HG03025 (cell line): ENCODE data around the gene CBX7.

Experiments used
- ATAC-seq: cut with Tn5 transposase; IDR thresholded peaks from one replicate; pipeline ENCODE4 v1.9.1; 2021; ENCODE audit warnings: mild to moderate bottlenecking, moderate library complexity; ENCODE audit not compliant: unreplicated experiment, low FRiP score

Gene CBX7

DNA sequence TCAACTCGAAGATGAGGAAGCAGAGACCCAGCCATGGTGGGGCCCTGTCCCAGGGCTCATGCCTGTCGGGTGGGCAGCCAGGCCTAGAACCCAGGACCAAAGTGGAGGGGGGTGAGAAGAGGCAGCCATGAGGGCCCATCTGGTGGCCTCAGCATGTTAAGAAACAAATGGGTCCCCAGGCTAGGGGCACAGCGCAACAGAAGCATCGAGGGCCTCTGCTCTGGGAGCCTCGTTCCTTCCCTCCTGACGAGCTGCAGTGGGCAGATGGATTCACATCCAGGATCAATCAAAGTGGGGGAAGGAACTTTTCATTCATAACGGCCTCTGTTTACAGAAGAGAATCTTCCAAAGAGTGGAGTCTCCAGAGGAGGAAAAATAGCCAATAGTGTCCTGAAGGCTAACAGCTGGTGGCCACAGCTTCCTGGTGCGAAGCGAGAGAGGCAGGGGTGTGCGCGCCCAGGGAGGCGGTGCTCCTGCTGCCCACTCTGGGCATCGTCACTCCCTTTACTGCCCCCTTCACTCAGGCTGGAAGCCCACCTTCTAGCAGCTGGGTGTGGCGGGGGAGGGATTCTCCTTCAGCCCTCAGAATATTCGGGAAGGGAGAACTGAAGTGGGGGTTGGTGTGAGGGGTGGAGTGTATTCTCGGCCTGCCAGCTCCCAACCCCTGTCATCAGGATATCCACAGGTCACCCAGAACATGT is 4.3 kb downstream of the CBX7 start:
- ATAC-seq: no peak

DNA sequence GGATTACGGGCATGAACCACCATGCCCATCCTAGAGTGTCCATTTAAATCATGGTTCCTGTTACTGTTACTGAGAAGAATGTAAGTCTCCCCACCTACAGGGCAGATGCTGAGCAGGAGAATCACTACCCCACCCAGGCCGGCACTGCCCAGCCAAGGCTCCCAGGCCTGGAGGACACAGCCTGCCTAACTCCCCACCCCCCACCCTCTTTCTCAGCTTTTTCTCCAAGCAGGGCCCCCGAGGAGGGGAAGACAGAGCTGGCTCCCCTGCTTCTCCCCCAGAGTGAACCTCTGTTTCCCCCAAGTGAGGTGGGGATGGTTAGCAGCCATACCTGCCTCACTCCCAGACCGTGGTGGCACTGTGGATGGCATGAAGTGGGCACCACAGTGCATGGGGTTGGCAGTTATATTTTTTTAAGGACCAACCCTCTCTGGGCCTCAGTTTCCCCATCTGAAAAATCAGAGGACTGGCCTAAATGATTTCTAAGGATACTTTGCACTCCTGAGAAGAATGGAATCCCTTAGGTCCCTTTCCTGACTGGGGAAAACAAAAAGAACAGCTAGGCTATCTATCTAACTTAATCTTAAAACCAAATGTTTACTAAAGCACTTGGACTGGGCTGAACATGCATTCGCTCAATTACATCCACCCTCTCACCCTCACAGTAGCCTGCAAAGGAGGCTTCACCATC is 5.0 kb downstream of the CBX7 start:
- ATAC-seq: no peak

DNA sequence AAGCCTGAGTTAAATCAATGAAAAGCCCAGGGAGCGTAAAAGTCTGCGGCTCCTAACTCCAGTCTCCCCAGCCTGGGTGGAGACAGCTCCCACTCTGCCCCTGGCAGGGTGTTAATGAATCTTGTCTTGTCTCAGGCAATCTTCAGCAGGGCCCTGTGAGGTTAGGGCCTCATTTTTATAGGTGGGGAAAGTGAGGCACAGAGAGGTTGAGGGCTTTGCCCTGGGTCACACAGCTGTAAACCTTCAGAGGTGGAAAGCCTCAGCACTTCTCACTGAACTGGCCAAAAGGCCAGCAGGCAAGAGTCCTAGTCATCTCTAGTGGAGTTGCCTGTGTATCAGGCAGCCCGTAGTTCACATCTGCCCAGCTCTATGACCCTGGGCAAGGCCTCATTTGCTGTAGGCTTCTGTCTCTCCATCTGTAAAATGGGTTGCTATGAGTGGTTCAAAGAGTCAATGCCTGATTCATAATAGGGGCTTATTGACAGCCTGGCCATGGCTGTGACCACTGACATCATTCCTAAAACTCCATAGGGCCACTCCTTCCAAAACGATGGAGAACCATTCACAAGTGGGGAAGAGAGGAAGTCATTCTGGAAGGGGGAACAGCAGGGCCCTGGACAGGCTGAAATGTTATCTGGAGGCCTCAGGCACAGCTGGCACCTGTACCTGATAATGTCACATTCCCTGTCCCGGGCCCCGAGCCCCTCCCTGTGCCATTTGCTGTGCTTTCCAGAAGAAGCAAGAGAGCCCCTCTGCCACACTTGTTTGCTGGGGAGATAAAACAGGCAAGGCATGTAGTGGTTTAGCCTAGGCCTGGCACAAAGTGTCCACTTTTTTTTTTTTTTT is 6.0 kb downstream of the CBX7 start:
- ATAC-seq: no peak

DNA sequence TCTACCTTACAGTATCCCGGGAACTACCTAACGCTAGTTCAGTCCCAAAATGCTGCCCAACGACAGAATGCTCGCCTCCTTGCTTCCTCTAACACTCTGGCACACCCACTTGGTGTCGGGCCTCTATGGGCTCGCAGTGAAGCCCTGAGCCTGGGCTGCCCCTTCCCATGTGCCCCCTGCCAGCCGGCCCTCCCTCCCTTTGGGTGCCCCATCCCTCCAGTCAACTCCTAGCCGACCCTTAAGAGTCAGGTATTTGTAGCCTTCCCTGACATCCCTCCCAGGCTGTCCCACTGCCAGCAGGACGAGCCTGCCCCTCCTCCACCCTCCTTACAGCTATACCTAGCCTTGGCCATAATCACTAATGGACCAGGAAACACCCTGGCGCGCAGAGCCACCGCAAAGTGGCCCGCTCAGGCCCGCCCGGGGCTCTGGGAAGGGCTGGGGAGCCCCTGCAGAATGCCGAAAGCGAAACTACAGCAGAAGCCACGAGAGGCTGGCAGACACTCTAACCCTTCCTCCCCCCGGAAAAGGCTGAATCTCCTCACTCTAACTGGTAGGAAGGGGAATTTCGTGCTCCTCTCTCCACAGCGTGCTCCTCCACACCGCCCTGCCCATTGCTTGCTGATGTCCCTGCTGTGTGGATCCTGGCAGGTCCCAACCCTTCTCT is 8.2 kb downstream of the CBX7 start:
- ATAC-seq: no peak

DNA sequence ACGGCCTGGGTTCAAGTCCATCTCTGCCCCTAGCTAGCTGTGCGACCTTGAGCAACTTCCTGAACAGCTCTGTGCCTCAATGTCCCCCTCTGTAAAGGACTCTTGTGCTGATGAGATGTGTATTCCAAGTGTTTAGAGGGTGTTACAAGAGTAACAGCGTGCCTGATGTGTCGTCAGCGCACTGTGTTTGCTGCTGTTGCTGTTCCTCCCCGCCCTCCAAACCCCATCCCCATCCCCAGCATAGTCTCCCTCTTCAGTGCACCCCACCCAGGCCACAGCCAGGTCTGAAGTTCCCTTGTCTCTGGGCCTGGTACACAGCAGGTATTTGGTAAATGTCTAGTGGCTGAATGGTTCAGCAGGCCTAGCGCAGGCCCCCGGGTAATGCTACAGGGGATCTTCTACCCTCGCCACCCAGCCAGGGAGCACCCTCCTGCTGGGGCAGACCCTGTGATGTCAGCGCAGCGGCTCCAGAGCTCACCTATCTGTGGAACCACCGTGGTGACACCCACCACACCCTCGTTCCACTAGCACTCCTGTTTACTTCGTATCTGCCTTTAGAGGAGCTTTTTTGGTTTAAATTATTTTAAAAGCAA is 10.3 kb downstream of the CBX7 start:
- no peak for ATAC-seq

DNA sequence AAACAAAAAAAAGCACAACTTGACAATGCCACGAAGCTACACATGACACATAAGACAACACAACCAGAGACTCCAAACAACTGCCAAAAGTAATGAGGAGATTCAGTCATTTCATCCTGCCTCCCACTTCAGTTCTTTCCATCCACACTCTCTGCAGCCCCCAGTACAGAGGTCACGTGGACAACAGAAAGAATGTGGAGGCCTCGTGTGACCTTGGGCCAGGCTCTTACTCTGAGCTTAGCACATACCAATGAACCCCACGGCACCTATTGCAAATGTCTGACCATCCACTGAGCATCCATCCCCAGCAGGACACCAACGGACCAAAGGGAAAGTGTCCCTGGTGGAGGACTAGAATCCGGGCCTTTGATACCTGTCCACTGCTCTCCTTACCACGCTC is 12.5 kb downstream of the CBX7 start:
- ATAC-seq: no peak

DNA sequence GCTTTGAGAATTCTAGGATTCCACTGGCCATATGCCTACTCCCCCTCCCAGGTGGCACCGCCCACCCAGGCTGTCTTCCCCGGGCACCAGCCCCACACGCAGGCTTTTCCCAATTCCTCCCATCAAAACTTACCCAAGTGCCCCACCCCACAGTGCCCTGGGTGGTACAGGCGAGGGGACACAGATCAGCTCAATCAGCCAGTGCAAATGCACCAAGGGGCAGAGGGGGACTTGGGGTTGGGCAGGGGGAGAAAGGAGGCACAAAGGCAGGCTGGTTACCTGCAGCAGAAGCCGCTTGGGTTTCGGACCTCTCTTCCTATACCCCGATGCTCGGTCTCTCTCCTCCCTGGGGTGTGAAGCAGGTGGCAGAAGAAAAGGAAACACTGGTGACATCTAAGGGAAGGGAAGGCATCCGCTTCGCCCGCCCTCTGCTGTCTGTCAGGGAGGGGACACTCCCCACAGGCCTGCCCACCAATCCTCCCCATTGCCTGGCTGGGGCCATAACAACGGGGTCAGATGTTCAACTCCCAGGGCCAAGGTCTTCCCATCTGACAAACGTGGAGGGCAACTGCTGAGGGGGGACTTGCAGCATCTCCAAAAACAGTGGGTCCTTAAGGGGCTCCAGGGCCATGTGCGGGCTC is 14.0 kb downstream of the CBX7 start:
- ATAC-seq: no peak

DNA sequence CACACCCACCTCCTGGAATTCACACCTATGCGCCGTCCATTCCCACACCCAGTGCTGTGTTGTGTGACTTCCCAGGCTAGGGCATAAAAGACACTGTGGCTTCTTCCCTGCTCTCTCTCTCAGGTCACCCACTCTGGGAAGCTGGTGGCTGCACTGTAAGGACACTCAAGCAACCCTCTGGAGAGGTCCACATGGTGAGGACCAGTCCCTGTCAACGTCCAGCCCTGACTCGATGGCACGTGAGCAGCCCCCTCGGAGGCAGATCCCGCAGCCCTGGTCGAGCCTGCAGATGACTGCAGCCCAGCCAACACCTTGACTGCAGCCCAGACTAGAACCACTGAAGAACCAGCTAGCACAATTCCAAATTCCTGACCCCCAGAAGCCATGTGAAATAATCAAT is 16.2 kb downstream of the CBX7 start:
- ATAC-seq: no peak

DNA sequence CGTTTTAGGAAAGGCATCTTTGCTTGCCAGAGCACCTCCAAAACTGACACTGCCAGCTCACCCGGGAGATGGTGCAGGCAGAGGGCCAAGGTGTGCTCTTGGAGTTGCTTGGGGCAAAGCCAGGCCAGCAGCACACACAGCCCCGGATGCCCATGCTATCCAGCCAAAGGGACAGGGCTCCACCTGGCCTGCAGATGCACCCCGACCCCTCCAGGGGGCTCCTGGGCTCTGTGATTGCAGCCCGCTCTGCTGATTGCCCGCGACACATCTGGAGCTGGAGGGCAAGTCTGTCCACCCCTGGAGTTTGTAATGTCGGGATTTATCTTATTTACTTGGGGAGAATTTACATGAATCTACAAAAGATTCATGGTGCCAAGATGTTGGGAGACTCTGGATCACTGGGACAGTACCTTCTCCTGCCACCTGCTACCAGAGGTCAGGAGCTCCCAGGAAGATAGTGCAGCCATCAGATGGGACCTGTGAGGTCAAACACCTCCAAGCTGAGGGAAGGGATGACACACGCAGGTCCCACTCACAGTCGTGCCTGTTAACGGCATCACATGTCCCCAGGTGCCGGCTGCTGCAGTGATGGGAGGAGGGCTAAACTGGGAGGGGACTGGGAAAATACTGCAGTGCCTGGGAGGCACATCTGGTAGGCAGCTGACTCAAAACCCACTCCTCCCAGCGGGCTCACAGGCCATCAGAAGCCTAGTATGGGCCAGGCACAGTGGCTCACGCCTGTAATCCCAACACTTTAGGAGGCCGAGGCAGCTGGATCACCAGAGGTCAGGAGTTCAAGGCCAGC is 17.2 kb downstream of the CBX7 start:
- no peak for ATAC-seq

DNA sequence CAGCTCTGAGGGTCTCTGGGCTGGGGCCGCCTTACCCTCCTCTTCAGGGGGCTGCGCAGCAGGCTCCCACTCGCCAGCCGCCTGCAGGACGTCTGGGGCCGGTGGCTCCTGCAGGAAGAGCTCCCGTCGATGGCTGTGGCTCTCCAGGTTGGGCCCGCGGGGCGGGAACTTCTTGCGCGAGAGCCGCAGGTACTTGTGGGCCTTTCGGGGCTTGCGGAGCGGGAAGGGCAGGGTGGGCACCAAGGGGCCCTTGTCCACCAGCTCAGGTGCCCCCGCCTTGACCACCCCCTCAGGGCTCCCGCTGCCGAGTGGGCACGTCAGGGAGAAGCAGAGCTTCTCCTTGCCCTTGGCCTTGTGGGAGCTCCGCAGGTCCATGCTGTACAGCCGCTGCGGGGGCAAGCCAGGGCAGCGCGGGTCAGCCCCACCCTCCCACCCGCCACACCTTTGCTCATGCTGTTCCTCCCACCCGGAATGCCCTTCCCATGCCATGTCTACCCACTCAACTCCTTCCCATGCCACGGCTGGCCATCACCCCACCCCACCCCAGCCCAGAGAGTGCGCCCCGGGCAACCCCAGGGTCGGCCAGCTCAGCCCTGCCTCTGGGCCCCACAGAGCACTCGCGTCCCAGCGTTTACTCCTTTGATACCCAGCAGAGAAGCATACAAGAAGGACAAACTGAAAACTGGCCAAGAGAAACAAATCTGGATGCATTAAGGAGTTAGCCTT is 18.0 kb downstream of the CBX7 start:
- ATAC-seq: no peak

DNA sequence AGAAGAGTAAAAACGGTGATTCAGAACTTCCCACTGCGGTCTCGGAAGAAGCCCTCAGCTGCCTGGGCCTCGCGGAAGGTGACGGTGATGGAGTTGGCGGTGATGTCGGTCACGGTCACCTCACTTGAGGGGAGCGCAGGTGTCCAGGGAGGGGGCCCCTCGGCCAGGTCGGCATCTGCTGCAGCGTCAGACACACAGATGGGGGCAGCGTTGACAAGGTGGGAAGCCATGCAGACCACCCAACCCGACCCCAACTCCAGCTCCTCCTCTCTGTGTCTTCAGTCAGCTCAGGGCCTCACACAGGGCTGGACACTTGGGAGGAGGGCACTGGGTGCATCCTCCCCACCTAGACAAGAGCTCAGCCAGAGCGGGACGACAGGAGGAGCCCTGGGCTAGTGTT is 18.6 kb downstream of the CBX7 start:
- no peak for ATAC-seq

DNA sequence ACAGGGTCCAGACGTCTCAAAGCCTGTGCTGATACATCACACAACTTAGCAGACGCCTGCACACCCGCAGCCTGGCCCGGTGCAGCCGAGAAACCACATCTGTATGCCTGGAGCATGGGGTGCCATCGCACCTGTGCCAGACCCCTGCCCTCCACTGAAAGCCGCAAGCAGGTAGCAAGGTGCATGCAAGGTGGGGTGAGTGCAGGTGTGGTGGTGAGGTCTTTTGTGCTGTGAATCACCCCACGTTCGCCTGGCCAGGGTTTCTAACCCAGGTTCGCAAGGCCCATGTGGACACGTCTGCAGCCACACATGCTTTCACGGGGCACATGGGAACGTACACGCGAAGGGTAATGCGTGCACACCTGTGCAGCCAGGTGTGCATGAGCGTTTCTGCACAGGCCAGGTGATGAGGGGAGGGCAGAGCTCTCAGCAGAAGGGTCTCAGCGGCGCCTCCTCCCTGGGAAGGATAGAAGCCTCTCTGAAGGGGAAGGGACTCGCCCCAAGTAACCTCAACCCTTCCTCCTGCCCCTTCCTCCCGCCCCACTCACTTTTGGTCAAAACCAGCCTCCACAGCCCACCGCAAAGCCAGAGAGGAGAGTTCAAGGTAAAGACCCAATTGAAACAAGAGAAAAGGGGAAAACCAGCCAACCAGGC is 19.5 kb downstream of the CBX7 start:
- ATAC-seq: no peak

DNA sequence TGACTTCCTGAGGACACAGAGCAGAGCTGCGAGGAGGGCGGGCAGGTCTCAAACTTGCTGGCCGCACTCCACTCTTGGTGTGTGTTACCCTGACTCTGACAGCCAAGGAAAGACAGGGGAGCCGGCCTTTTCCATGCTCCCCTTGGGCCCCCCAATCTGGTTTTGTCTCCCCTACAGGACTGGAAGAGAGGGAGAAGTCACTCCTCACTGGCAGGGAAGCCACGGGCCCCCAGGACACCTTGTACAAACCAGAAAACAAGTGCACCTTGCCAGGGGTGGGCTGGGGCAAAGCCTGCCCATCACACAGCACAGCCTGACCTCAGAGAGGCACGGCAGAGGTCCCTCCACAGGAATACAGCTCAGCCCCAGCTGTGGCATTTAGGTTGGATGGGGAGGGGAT is 20.2 kb downstream of the CBX7 start:
- no peak for ATAC-seq

DNA sequence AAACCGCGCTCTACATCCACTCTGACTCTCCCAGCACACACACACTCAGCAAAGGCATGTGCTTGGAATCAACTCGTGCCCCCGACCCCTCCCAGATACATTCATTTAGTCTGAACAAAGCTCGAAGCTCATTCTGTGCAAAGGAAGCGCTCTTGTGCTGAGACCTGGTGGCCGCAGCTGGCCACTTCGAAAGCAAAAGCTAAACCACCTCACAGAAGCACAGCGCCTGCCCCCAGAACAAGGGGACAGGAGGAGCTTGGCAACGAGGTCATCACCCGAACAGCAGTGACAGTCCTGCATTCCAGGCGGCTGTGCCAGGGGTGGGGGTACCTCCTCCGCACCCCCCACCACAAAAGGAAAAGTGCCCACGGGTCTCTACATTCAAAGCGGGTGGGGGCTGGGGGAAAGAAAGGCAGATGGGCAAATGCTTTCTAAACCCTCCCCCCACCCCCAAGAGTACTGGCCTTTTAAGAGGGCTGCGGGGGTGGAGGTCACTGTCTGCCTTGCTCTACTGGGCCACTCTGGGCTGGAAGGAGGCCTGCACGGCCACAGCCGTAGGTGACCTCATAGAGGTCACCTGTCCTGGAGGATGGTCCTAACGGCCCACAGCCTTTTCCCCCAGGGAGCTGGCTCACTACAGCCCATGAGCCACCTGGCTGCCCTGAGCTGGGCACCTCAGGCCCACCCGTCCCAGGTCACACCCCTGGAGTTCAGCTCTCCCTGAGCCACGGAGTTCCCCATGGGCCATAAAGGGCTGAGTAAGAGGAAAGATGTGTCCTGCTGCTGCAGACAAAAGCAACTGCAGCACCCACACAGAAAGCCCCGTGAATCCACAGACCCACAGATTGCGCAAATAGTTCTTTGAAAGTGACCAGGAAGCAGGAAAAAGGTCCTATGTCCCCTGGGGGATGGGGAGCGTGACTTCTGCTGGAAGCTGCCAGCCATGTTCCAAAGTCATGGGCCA is 21.3 kb downstream of the CBX7 start:
- no peak for ATAC-seq

DNA sequence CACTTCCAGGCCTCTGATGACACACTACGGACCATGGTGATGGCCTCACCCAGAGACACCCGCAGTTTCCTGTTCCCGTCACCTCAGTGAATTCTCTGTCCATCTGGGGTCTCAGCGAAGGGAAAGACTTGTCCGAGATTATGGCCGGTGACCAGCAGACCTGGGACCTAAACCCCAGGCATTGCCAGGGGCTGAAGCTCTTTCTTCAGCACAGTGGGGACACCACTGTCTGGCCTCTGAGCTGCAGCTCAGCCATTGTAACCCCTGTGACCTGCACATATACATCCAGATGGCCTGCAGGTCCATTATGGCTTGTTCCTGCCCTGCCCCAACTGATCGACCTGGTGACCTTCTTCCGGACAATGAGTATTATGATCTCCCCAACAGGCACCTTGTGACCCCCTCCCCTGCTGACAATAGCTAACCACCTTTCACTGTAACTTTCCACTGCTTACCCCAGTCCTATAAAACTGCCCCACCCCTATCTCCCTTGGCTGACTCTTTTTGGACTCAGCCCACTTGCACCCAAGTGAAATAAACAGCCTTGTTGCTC is 22.3 kb downstream of the CBX7 start:
- no peak for ATAC-seq

DNA sequence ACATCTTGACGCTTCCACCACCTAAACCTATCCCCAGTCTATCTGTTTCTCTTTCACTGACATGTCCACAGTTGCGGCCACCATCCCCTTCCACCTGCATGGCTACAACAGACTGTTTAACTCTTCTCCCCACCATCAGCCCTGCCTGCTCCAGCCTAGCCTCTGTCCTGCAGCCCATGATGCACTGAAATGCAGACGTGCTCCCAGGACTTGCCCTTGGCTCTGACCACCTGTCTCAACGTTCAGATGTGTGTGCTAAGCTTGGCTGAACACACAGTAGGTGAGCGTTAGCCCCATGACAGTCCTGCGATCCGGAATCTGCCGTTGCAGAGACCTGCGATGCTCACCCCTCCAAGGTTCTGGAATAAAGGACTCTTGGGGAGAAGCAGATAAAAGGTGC is 22.7 kb downstream of the CBX7 start:
- ATAC-seq: no peak

DNA sequence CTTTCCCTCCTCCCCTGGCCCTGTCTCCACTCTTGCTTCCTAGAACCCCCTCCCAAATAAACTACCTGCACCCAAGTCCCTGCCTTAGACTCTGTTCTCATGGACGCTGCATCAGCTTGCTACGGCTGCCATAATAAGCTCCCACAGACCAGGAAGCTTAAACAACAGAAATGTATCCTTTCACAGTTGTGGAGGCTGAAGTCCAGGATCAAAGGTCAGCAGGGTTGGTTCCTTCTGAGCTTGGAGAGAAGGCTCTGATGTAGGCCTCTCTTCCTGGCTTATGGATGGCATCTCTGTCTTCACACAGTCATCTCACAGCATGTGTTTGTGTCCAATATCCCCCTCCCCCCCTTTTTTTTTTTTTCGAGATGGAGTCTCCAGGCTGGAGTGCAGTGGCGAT is 23.4 kb downstream of the CBX7 start:
- no peak for ATAC-seq
